ENCODE measurements around the gene ZC3H18.

DNA sequence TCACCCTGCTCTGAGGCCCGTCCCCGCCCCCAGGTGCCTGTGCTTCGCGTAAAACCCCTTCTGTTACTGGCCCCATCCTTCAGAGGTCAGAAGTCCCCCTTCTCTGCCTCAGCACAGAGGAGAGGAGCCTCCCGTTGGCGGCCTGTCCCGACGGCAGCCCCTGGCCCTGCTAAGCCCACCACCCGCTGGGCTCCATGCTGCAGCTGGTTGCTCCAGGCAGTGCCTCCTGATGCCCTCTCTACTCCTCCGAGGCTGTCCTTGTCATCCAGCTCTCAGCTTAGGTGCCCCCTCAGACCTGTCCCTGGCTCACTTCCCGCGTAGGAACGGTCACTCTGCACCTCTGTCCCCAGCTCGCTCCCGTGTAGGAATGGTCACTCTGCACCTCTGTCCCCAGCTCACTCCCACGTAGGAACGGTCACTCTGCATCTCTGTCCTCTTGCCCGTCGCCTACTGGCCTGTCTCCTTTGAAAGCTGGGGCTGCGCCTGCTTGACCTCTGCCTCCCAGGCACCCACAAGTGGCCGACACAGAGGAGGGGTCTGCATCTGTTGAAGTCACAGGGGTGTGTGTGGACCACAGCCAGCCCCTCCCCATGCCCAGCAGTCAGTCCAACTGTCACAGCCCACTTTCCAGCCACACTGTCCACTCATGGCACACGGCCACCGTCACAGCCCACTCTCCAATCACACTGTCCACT lies 31.7 kb upstream of the ZC3H18 start:
- TF ChIP-seq EZH2 (optimal IDR thresholded peaks at IDR 0.05; ENCODE audit: low read depth, low read length) (no peak), EZH2phosphoT487 (IDR thresholded peaks at IDR 0.05; ENCODE audit: low read length) (no peak)
- TF ChIP-seq, protein P1, sequence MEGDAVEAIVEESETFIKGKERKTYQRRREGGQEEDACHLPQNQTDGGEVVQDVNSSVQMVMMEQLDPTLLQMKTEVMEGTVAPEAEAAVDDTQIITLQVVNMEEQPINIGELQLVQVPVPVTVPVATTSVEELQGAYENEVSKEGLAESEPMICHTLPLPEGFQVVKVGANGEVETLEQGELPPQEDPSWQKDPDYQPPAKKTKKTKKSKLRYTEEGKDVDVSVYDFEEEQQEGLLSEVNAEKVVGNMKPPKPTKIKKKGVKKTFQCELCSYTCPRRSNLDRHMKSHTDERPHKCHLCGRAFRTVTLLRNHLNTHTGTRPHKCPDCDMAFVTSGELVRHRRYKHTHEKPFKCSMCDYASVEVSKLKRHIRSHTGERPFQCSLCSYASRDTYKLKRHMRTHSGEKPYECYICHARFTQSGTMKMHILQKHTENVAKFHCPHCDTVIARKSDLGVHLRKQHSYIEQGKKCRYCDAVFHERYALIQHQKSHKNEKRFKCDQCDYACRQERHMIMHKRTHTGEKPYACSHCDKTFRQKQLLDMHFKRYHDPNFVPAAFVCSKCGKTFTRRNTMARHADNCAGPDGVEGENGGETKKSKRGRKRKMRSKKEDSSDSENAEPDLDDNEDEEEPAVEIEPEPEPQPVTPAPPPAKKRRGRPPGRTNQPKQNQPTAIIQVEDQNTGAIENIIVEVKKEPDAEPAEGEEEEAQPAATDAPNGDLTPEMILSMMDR (IDR thresholded peaks at IDR 0.05; ENCODE audit: low read length): no peak

Data from MM.1S (cell line).